CD4-positive, alpha-beta T cell (primary cell): Measurements from ENCODE around the gene LCN12. TPM values are rescaled to one million over a fixed set of nuclear protein-coding genes. Genes with fewer than 3 reads are reported as not detected.
A peak's percentile ranks its signal among the peaks of the same experiment; 100 is the strongest.

Source experiments
- ATAC-seq: fragments of 200-7000 bp; cut with Tn5 transposase; one replicate; pipeline ENCODE4 v1.10.0; 2022; ENCODE audit warnings: mild to moderate bottlenecking; ENCODE audit not compliant: poor library complexity
- CTCF ChIA-PET: fragments of 350-600 bp; sonication (Branson Sonifier 250); formaldehyde crosslinking; loops from one replicate; lab custom pipeline; 2021; ENCODE audit warnings: antibody characterized with exemption, inconsistent platforms; lab: Charles Lee
- POLR2A ChIA-PET: fragments of 350-600 bp; sonication (Branson Sonifier 250); formaldehyde crosslinking; loops from one replicate; lab custom pipeline; 2021; ENCODE audit warnings: antibody characterized with exemption, inconsistent platforms; lab: Charles Lee
- DNase-seq, 14 experiments: peaks; one replicate each; pipeline ENCODE4 v3.0.0-alpha.2; 2013 to 2020; ENCODE audit warnings: mixed read lengths in 2 of 14
- H3K27ac ChIP-seq, 2 donors: one replicate each; pipeline versions ENCODE4 v1.5.1 to v1.7.0; 2013; ENCODE audit warnings: low read length in 2 of 2, low read depth in 1 of 2, mild to moderate bottlenecking in 1 of 2
- H3K27me3 ChIP-seq, 2 experiments: 1 replicate in 1 of 2; 2 replicates in 1 of 2; pipeline versions ENCODE4 v1.6.1 to v1.7.0; 2013; ENCODE audit warnings: low read length in 2 of 2, control low read depth in 1 of 2, mild to moderate bottlenecking in 1 of 2, moderate library complexity in 1 of 2; ENCODE audit not compliant: insufficient read depth in 2 of 2, control insufficient read depth in 1 of 2
- H3K36me3 ChIP-seq: one replicate; pipeline ENCODE4 v1.6.1; 2013; ENCODE audit warnings: low read length, control low read depth; ENCODE audit not compliant: insufficient read depth
- H3K4me1 ChIP-seq: one replicate; pipeline ENCODE4 v1.6.1; 2013; ENCODE audit warnings: low read length, control low read depth; ENCODE audit not compliant: insufficient read depth
- H3K4me3 ChIP-seq: one replicate; pipeline ENCODE4 v1.5.1; 2013; ENCODE audit warnings: mild to moderate bottlenecking, low read length, moderate library complexity
- H3K9me3 ChIP-seq, 2 experiments: 1 replicate in 1 of 2; 2 replicates in 1 of 2; pipeline versions ENCODE4 v1.6.1 to v1.7.0; 2013; ENCODE audit warnings: low read length in 2 of 2, mild to moderate bottlenecking in 2 of 2, control low read depth in 1 of 2, moderate library complexity in 1 of 2; ENCODE audit not compliant: control insufficient read depth in 1 of 2, insufficient read depth in 1 of 2
- H3K27ac Mint-ChIP-seq: one replicate; pipeline ENCODE4 v1.8.0; 2020; ENCODE audit warnings: mixed read lengths
- H3K27me3 Mint-ChIP-seq: one replicate; pipeline ENCODE4 v1.8.0; 2021; ENCODE audit warnings: mixed read lengths
- H3K36me3 Mint-ChIP-seq: one replicate; pipeline ENCODE4 v1.8.0; 2021; ENCODE audit warnings: low read depth, mixed read lengths
- H3K4me1 Mint-ChIP-seq: one replicate; pipeline ENCODE4 v1.8.0; 2021; ENCODE audit warnings: low read depth, mixed read lengths
- H3K4me3 Mint-ChIP-seq: one replicate; pipeline ENCODE4 v1.8.0; 2020; ENCODE audit warnings: mild to moderate bottlenecking, mixed read lengths
- H3K9me3 Mint-ChIP-seq: one replicate; pipeline ENCODE4 v1.8.0; 2020; ENCODE audit warnings: mixed read lengths
- CTCF ChIP-seq: fragments of 200-600 bp; IDR thresholded peaks from one replicate; pipeline ENCODE4 v1.8.0; 2022; ENCODE audit warnings: antibody characterized with exemption, mild to moderate bottlenecking
- intact Hi-C, 2 experiments: fragments of 100-400 bp; cut with DNase I in 1 of 2; cut with micrococcal nuclease in 1 of 2; formaldehyde crosslinking; loops; one replicate each; pipeline versions ENCODE4 v1.15.1 to v1.9.0; 2023 to 2025; cut with DNase I, micrococcal nuclease
- total RNA-seq, 174 experiments: library from RNA in 2 of 174; stranded (reverse) in 2 of 174; gene quantifications; one replicate each; pipeline ENCODE4 v1.2.3 and lab custom pipeline; 2021 to 2026

Gene LCN12
- total RNA-seq, 2 experiments from 2014 or later = 1.3 to 1.5 TPM

GRCh38 chr9:136982232-136983051 is 30.4 kb downstream of the LCN12 start, which contains the start of gene LCNL1:
Gene LCNL1, plus strand, starts transcription at chr9:136982993. Its CDS starts 594 bp downstream, at chr9:136983587.
- H3K9me3 ChIP-seq = peaks cover 0 to 19% of the 10 kb centered on the region in 2 experiments
- no peak within 1 kb of the TSS for H3K27ac ChIP-seq
- no peak for TF ChIP-seq CTCF
- ATAC-seq (no peak), DNase-seq (no peak)
- no peaks in the 10 kb centered on the region for H3K36me3 ChIP-seq
- peak within 1 kb of the TSS; percentile 7 for H3K4me3 Mint-ChIP-seq
- H3K4me1 ChIP-seq = peaks cover 32% of the 10 kb centered on the region
- POLR2A ChIA-PET = no interaction called here
- peaks cover 20 to 33% of the 10 kb centered on the region in 2 experiments for H3K27me3 ChIP-seq
- intact Hi-C loops = no loop called here
- CTCF ChIA-PET = no interaction called here
- no peaks in the 10 kb centered on the region for H3K9me3 Mint-ChIP-seq
- no peaks in the 10 kb centered on the region for H3K36me3 Mint-ChIP-seq
- peaks cover 5% of the 10 kb centered on the region for H3K4me1 Mint-ChIP-seq
- no peak within 1 kb of the TSS for H3K27ac Mint-ChIP-seq
- peaks cover 32% of the 10 kb centered on the region for H3K27me3 Mint-ChIP-seq
- H3K4me3 ChIP-seq = no peak within 1 kb of the TSS

- no peaks in the 10 kb centered on the region for H3K36me3 ChIP-seq
- H3K9me3 ChIP-seq = peaks cover 0 to 19% of the 10 kb centered on the region in 2 experiments
- POLR2A ChIA-PET = no interaction called here
- H3K4me3 ChIP-seq = no peak overlapping the region
- Mint-ChIP-seq H3K9me3 (no peaks in the 10 kb centered on the region), H3K27me3 (peaks cover 38% of the 10 kb centered on the region), H3K36me3 (no peaks in the 10 kb centered on the region), H3K27ac (no peak overlapping the region), H3K4me1 (peaks cover 5% of the 10 kb centered on the region), H3K4me3 (no peak overlapping the region)
- TF ChIP-seq CTCF = no peak
- CTCF ChIA-PET = no interaction called here
- DNase-seq (no peak), ATAC-seq (no peak)
- intact Hi-C loops = no loop called here
- H3K27ac ChIP-seq = no peak overlapping the region
- H3K27me3 ChIP-seq = peaks cover 20 to 33% of the 10 kb centered on the region in 2 experiments
- peaks cover 25% of the 10 kb centered on the region for H3K4me1 ChIP-seq
These were observed 31.1 kb downstream of the LCN12 start for GRCh38 chr9:136983167-136983566.

DNA sequence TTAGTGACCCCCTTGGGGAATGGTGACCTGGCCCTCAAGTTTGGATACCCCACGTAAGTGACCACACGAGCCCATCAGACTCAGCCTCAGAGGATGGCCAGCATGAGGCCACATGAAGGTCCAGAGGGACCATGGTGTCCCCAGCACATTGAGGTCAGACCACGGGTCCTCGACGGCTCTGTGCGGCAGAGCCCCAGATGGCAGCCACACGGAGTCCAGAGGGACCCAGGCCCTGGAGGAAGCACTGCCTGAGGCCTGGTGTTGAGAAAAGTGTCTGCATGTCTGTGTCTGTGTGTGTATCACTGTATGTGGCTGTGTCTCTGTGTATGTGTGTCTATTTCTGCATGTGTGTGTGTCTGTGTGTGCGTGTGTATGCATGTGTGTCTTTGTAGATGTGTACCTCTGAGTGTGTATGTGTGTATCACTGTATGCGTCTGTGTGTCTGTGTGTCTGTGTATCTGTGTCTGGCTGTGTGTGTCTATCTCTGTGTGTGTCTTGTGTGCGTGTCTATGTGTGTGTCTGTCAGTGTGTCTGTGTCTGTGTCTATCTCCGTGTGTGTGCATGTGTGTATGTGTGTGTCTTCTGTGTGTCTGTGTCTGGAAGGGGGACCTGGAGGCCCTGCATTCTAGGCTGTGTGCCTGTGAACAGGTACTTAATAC is 31.7 kb downstream of the LCN12 start:
- Histone ChIP-seq H3K36me3 (no peaks in the 10 kb centered on the region), H3K4me3 (no peak overlapping the region), H3K9me3 (peaks cover 0 to 18% of the 10 kb centered on the region in 2 experiments), H3K4me1 (peaks cover 23% of the 10 kb centered on the region), H3K27me3 (peaks cover 20 to 33% of the 10 kb centered on the region in 2 experiments), H3K27ac (no peak overlapping the region)
- peak overlapping the region; percentile 7 for H3K4me3 Mint-ChIP-seq
- TF ChIP-seq CTCF = no peak
- intact Hi-C loops = no loop called here
- no peaks in the 10 kb centered on the region for H3K9me3 Mint-ChIP-seq
- ATAC-seq (no peak), DNase-seq (no peak)
- H3K27ac Mint-ChIP-seq = no peak overlapping the region
- H3K27me3 Mint-ChIP-seq = peaks cover 38% of the 10 kb centered on the region
- no peaks in the 10 kb centered on the region for H3K36me3 Mint-ChIP-seq
- ChIA-PET CTCF (no interaction called here), POLR2A (no interaction called here)
- H3K4me1 Mint-ChIP-seq = peaks cover 5% of the 10 kb centered on the region
